ENCODE data around the gene TLR7.
A peak's percentile ranks its signal among the peaks of the same experiment; 100 is the strongest.

The TLR7 gene

GRCh38 chrX:12896935-12897334 lies 30.1 kb downstream of the TLR7 start:
- H3K14ac ChIP-seq (ENCODE audit: low read length) = no peak overlapping the region
- H3K79me1 ChIP-seq (ENCODE audit: low read length) = no peaks in the 10 kb centered on the region
- no peak overlapping the region for H3K23ac ChIP-seq (ENCODE audit: low read length)
- no peak overlapping the region for H3K27ac ChIP-seq (ENCODE audit: low read depth, low read length)
- H3K36me3 ChIP-seq (ENCODE audit: control insufficient read depth in 1 of 2, insufficient read depth in 2 of 2, low read length in 2 of 2) = no peaks in the 10 kb centered on the region
- no peaks in the 10 kb centered on the region for H3K4me1 ChIP-seq (ENCODE audit: control insufficient read depth in 1 of 2, insufficient read depth in 2 of 2, low read length in 2 of 2)
- H3K9me3 ChIP-seq (ENCODE audit: insufficient read depth, low read depth, low read length) = no peaks in the 10 kb centered on the region
- no peak overlapping the region for H4K12ac ChIP-seq (ENCODE audit: low read depth, low read length)
- no peak overlapping the region for H2BK5ac ChIP-seq (ENCODE audit: low read depth, low read length, poor library complexity)
- H2BK12ac ChIP-seq (ENCODE audit: low read length) = no peak overlapping the region
- H2BK120ac ChIP-seq (ENCODE audit: insufficient read depth, low read length, poor library complexity) = no peak overlapping the region
- no peak overlapping the region for H2AFZ ChIP-seq (ENCODE audit: insufficient read depth, low read length, poor library complexity)
- no CpG with 5 or more reads among the region's 4 CpGs for WGBS (ENCODE audit: extremely low coverage, insufficient coverage, insufficient read length)
- no peak overlapping the region for H3K18ac ChIP-seq (ENCODE audit: low read length)
- H4K8ac ChIP-seq (ENCODE audit: low read depth, low read length) = no peak overlapping the region
- no peaks in the 10 kb centered on the region for H3K79me2 ChIP-seq (ENCODE audit: control insufficient read depth, insufficient read depth, low read length, poor library complexity)
- no peak overlapping the region for H2AK5ac ChIP-seq (ENCODE audit: low read length)
- H3K4me3 ChIP-seq (ENCODE audit: low read depth, low read length) = no peak overlapping the region
- no peak for DNase-seq
- no peak overlapping the region for H3K4ac ChIP-seq (ENCODE audit: low read depth, low read length)
- H3K4me2 ChIP-seq (ENCODE audit: low read length) = no peak overlapping the region
- H3K27me3 ChIP-seq (ENCODE audit: insufficient read depth, low read length) = no peaks in the 10 kb centered on the region
- H4K91ac ChIP-seq (ENCODE audit: low read depth, low read length) = no peak overlapping the region
- H3K9ac ChIP-seq (ENCODE audit: low read length) = no peak overlapping the region

GRCh38 chrX:12898073-12898472 lies 31.2 kb downstream of the TLR7 start:
- no peak overlapping the region for H3K27ac ChIP-seq (ENCODE audit: low read depth, low read length)
- no peak overlapping the region for H3K14ac ChIP-seq (ENCODE audit: low read length)
- DNase-seq = no peak
- no peaks in the 10 kb centered on the region for H3K4me1 ChIP-seq (ENCODE audit: control insufficient read depth in 1 of 2, insufficient read depth in 2 of 2, low read length in 2 of 2)
- no peak overlapping the region for H3K9ac ChIP-seq (ENCODE audit: low read length)
- WGBS (ENCODE audit: extremely low coverage, insufficient coverage, insufficient read length) = no CpG with 5 or more reads among the region's 5 CpGs
- no peak overlapping the region for H4K8ac ChIP-seq (ENCODE audit: low read depth, low read length)
- no peaks in the 10 kb centered on the region for H3K36me3 ChIP-seq (ENCODE audit: control insufficient read depth in 1 of 2, insufficient read depth in 2 of 2, low read length in 2 of 2)
- H2AFZ ChIP-seq (ENCODE audit: insufficient read depth, low read length, poor library complexity) = no peak overlapping the region
- H3K27me3 ChIP-seq (ENCODE audit: insufficient read depth, low read length) = no peaks in the 10 kb centered on the region
- no peak overlapping the region for H3K23ac ChIP-seq (ENCODE audit: low read length)
- H2BK120ac ChIP-seq (ENCODE audit: insufficient read depth, low read length, poor library complexity) = no peak overlapping the region
- H2BK12ac ChIP-seq (ENCODE audit: low read length) = no peak overlapping the region
- no peaks in the 10 kb centered on the region for H3K79me1 ChIP-seq (ENCODE audit: low read length)
- no peak overlapping the region for H3K4me2 ChIP-seq (ENCODE audit: low read length)
- H3K9me3 ChIP-seq (ENCODE audit: insufficient read depth, low read depth, low read length) = no peaks in the 10 kb centered on the region
- no peaks in the 10 kb centered on the region for H3K79me2 ChIP-seq (ENCODE audit: control insufficient read depth, insufficient read depth, low read length, poor library complexity)
- no peak overlapping the region for H4K12ac ChIP-seq (ENCODE audit: low read depth, low read length)
- H4K91ac ChIP-seq (ENCODE audit: low read depth, low read length) = no peak overlapping the region
- H3K18ac ChIP-seq (ENCODE audit: low read length) = no peak overlapping the region
- no peak overlapping the region for H3K4me3 ChIP-seq (ENCODE audit: low read depth, low read length)
- no peak overlapping the region for H3K4ac ChIP-seq (ENCODE audit: low read depth, low read length)
- H2AK5ac ChIP-seq (ENCODE audit: low read length) = no peak overlapping the region
- no peak overlapping the region for H2BK5ac ChIP-seq (ENCODE audit: low read depth, low read length, poor library complexity)

- H3K79me1 ChIP-seq (ENCODE audit: low read length) = no peaks in the 10 kb centered on the region
Measured at GRCh38 chrX:12899506-12899905, 32.6 kb downstream of the TLR7 start.

GRCh38 chrX:12901486-12901885 lies 34.6 kb downstream of the TLR7 start:
- no peak overlapping the region for H2BK120ac ChIP-seq (ENCODE audit: insufficient read depth, low read length, poor library complexity)
- WGBS (ENCODE audit: extremely low coverage, insufficient coverage, insufficient read length) = no CpG with 5 or more reads among the region's 10 CpGs
- H3K9ac ChIP-seq (ENCODE audit: low read length) = no peak overlapping the region
- no peak overlapping the region for H2BK5ac ChIP-seq (ENCODE audit: low read depth, low read length, poor library complexity)
- H3K79me1 ChIP-seq (ENCODE audit: low read length) = no peaks in the 10 kb centered on the region
- H4K8ac ChIP-seq (ENCODE audit: low read depth, low read length) = no peak overlapping the region
- no peak overlapping the region for H4K91ac ChIP-seq (ENCODE audit: low read depth, low read length)
- no peak overlapping the region for H3K4ac ChIP-seq (ENCODE audit: low read depth, low read length)
- no peak overlapping the region for H2AK5ac ChIP-seq (ENCODE audit: low read length)
- H3K18ac ChIP-seq (ENCODE audit: low read length) = no peak overlapping the region
- no peak overlapping the region for H3K23ac ChIP-seq (ENCODE audit: low read length)
- peak; percentile 16 to 70 for DNase-seq
- H3K14ac ChIP-seq (ENCODE audit: low read length) = no peak overlapping the region
- no peak overlapping the region for H4K12ac ChIP-seq (ENCODE audit: low read depth, low read length)
- H3K27ac ChIP-seq (ENCODE audit: low read depth, low read length) = no peak overlapping the region
- H3K36me3 ChIP-seq (ENCODE audit: control insufficient read depth in 1 of 2, insufficient read depth in 2 of 2, low read length in 2 of 2) = no peaks in the 10 kb centered on the region
- H2BK12ac ChIP-seq (ENCODE audit: low read length) = no peak overlapping the region
- H3K9me3 ChIP-seq (ENCODE audit: insufficient read depth, low read depth, low read length) = no peaks in the 10 kb centered on the region
- H3K4me1 ChIP-seq (ENCODE audit: control insufficient read depth in 1 of 2, insufficient read depth in 2 of 2, low read length in 2 of 2) = no peaks in the 10 kb centered on the region
- H3K4me2 ChIP-seq (ENCODE audit: low read length) = no peak overlapping the region
- H2AFZ ChIP-seq (ENCODE audit: insufficient read depth, low read length, poor library complexity) = no peak overlapping the region
- no peaks in the 10 kb centered on the region for H3K79me2 ChIP-seq (ENCODE audit: control insufficient read depth, insufficient read depth, low read length, poor library complexity)
- no peaks in the 10 kb centered on the region for H3K27me3 ChIP-seq (ENCODE audit: insufficient read depth, low read length)
- H3K4me3 ChIP-seq (ENCODE audit: low read depth, low read length) = no peak overlapping the region

More at GRCh38 chrX:12899506-12899905, 32.6 kb downstream of the TLR7 start:
- Histone ChIP-seq H3K9me3 (ENCODE audit: insufficient read depth, low read depth, low read length) (no peaks in the 10 kb centered on the region), H3K27ac (ENCODE audit: low read depth, low read length) (no peak overlapping the region), H2BK120ac (ENCODE audit: insufficient read depth, low read length, poor library complexity) (no peak overlapping the region), H2BK12ac (ENCODE audit: low read length) (no peak overlapping the region), H3K4me2 (ENCODE audit: low read length) (no peak overlapping the region), H3K27me3 (ENCODE audit: insufficient read depth, low read length) (no peaks in the 10 kb centered on the region), H3K4me3 (ENCODE audit: low read depth, low read length) (no peak overlapping the region), H3K9ac (ENCODE audit: low read length) (no peak overlapping the region), H2AFZ (ENCODE audit: insufficient read depth, low read length, poor library complexity) (no peak overlapping the region), H3K79me2 (ENCODE audit: control insufficient read depth, insufficient read depth, low read length, poor library complexity) (no peaks in the 10 kb centered on the region), H3K23ac (ENCODE audit: low read length) (no peak overlapping the region), H2AK5ac (ENCODE audit: low read length) (no peak overlapping the region), H4K91ac (ENCODE audit: low read depth, low read length) (no peak overlapping the region), H4K12ac (ENCODE audit: low read depth, low read length) (no peak overlapping the region), H3K36me3 (ENCODE audit: control insufficient read depth in 1 of 2, insufficient read depth in 2 of 2, low read length in 2 of 2) (no peaks in the 10 kb centered on the region), H2BK5ac (ENCODE audit: low read depth, low read length, poor library complexity) (no peak overlapping the region), H3K14ac (ENCODE audit: low read length) (no peak overlapping the region), H3K4me1 (ENCODE audit: control insufficient read depth in 1 of 2, insufficient read depth in 2 of 2, low read length in 2 of 2) (no peaks in the 10 kb centered on the region), H3K18ac (ENCODE audit: low read length) (no peak overlapping the region), H4K8ac (ENCODE audit: low read depth, low read length) (no peak overlapping the region), H3K4ac (ENCODE audit: low read depth, low read length) (no peak overlapping the region)
- no peak for DNase-seq
- WGBS (ENCODE audit: extremely low coverage, insufficient coverage, insufficient read length) = no CpG with 5 or more reads among the region's 7 CpGs

All from trophoblast cell (in vitro differentiated cells and primary cell).